ENCODE data around the gene PTPRJ. TPM values are rescaled to one million over a fixed set of nuclear protein-coding genes. Genes with fewer than 3 reads are reported as not detected.
A peak's percentile ranks its signal among the peaks of the same experiment; 100 is the strongest.

Gene PTPRJ
- total and polyA plus RNA-seq, 9 of the 15 experiments (the other 6 are each of a cell fraction or from before 2014, with no cell fraction given) = 0.56 to 10.7 (median 4.8) TPM

- no peak for FAIRE-seq
- no peak for TF ChIP-seq E2F5 (CRISPR knock-in tag; IDR thresholded peaks at IDR 0.05)
- no peak for TF ChIP-seq HDAC8 (tag; IDR thresholded peaks at IDR 0.05)
- TF ChIP-seq POLR2B (IDR thresholded peaks at IDR 0.05; ENCODE audit: low read depth, partially characterized antibody) = no peak
- TF ChIP-seq POLR2G (IDR thresholded peaks at IDR 0.05; ENCODE audit: low read depth, low read length) = no peak
- TF ChIP-seq CEBPG (CRISPR knock-in tag; IDR thresholded peaks at IDR 0.05) = no peak
- peak; percentile 35 to 81; a peak in 2 of 4 replicates for TF ChIP-seq CEBPG (tag; conservative IDR thresholded peaks at IDR 0.05 in 1 of 2, IDR thresholded peaks at IDR 0.05 in 1 of 2)
- TF ChIP-seq, protein P1, sequence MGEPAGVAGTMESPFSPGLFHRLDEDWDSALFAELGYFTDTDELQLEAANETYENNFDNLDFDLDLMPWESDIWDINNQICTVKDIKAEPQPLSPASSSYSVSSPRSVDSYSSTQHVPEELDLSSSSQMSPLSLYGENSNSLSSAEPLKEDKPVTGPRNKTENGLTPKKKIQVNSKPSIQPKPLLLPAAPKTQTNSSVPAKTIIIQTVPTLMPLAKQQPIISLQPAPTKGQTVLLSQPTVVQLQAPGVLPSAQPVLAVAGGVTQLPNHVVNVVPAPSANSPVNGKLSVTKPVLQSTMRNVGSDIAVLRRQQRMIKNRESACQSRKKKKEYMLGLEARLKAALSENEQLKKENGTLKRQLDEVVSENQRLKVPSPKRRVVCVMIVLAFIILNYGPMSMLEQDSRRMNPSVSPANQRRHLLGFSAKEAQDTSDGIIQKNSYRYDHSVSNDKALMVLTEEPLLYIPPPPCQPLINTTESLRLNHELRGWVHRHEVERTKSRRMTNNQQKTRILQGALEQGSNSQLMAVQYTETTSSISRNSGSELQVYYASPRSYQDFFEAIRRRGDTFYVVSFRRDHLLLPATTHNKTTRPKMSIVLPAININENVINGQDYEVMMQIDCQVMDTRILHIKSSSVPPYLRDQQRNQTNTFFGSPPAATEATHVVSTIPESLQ (CRISPR knock-in tag; IDR thresholded peaks at IDR 0.05) = no peak
- TF ChIP-seq ZNF561 (CRISPR knock-in tag; conservative IDR thresholded peaks at IDR 0.05) = no peak
- no peak for TF ChIP-seq ZNF507 (tag; conservative IDR thresholded peaks at IDR 0.05)
- no peak for TF ChIP-seq ZNF133 (CRISPR knock-in tag; IDR thresholded peaks at IDR 0.05)
- TF ChIP-seq CBFB (CRISPR knock-in tag; IDR thresholded peaks at IDR 0.05) = no peak
- TF ChIP-seq, protein P2, sequence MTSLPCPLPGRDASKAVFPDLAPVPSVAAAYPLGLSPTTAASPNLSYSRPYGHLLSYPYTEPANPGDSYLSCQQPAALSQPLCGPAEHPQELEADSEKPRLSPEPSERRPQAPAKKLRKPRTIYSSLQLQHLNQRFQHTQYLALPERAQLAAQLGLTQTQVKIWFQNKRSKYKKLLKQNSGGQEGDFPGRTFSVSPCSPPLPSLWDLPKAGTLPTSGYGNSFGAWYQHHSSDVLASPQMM (CRISPR knock-in tag; IDR thresholded peaks at IDR 0.05) = no peak
- TF ChIP-seq ZNF143 (CRISPR knock-in tag; IDR thresholded peaks at IDR 0.05) = no peak
- peak; percentile 88 for TF ChIP-seq CEBPB (tag; IDR thresholded peaks at IDR 0.05)
- TF ChIP-seq SNRNP70 (optimal IDR thresholded peaks at IDR 0.05; ENCODE audit: low read depth, low read length) = no peak
- TF ChIP-seq, protein P3, sequence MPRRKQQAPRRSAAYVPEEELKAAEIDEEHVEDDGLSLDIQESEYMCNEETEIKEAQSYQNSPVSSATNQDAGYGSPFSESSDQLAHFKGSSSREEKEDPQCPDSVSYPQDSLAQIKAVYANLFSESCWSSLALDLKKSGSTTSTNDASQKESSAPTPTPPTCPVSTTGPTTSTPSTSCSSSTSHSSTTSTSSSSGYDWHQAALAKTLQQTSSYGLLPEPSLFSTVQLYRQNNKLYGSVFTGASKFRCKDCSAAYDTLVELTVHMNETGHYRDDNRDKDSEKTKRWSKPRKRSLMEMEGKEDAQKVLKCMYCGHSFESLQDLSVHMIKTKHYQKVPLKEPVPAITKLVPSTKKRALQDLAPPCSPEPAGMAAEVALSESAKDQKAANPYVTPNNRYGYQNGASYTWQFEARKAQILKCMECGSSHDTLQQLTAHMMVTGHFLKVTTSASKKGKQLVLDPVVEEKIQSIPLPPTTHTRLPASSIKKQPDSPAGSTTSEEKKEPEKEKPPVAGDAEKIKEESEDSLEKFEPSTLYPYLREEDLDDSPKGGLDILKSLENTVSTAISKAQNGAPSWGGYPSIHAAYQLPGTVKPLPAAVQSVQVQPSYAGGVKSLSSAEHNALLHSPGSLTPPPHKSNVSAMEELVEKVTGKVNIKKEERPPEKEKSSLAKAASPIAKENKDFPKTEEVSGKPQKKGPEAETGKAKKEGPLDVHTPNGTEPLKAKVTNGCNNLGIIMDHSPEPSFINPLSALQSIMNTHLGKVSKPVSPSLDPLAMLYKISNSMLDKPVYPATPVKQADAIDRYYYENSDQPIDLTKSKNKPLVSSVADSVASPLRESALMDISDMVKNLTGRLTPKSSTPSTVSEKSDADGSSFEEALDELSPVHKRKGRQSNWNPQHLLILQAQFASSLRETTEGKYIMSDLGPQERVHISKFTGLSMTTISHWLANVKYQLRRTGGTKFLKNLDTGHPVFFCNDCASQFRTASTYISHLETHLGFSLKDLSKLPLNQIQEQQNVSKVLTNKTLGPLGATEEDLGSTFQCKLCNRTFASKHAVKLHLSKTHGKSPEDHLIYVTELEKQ (CRISPR knock-in tag; IDR thresholded peaks at IDR 0.05) = no peak
- H3K4me2 ChIP-seq (ENCODE audit: insufficient read depth, low read length) = no peak overlapping the region
- in situ Hi-C loops (cut with MboI) = no loop called here
- H3K4me1 ChIP-seq (replicated peaks in 1 of 2; ENCODE audit: control insufficient read depth in 2 of 2, insufficient read depth in 2 of 2, low read length in 2 of 2) = peaks cover 32 to 36% of the 10 kb centered on the region in 2 experiments
- no peak for ATAC-seq
- no TSS peak for BruUV-seq (replicated peaks)
- H3K9me3 ChIP-seq (replicated peaks; ENCODE audit: control insufficient read depth, insufficient read depth, low read depth, low read length) = no peaks in the 10 kb centered on the region
- peak overlapping the region in 1 of 2 experiments; percentile 79; a peak in 1 of 4 replicates for H3K9ac ChIP-seq (ENCODE audit: insufficient read depth in 1 of 2, low read depth in 2 of 2, low read length in 2 of 2)
- no peaks in the 10 kb centered on the region for H3K79me2 ChIP-seq (ENCODE audit: control insufficient read depth, insufficient read depth, low read length)
- intact Hi-C loops (cut with micrococcal nuclease) = no loop called here
- CTCF ChIA-PET (ENCODE audit: low intra/inter-chr PET ratio) = no interaction called here
- DNase-seq (ENCODE audit: extremely low read depth in 1 of 4, low spot score in 3 of 4) = no peak
- H3K9me1 ChIP-seq (ENCODE audit: control insufficient read depth, insufficient read depth, low read length) = no peaks in the 10 kb centered on the region
- no peaks in the 10 kb centered on the region for H4K20me1 ChIP-seq (replicated peaks; ENCODE audit: control insufficient read depth, insufficient read depth, low read length)
- no peaks in the 10 kb centered on the region for H3K27me3 ChIP-seq (ENCODE audit: control insufficient read depth in 2 of 2, insufficient read depth in 2 of 2, low read length in 2 of 2)
- 100% methylated on average over 1 of the region's 1 CpG for WGBS (ENCODE audit: insufficient coverage, low coverage, missing lambda C conversion rate)
- no peak overlapping the region; the same call in 2 of the 3 replicates for H3K27ac ChIP-seq (ENCODE audit: extremely low read depth, low read depth, low read length)
- POLR2A ChIA-PET = interaction anchor here (0.6 kb wide), 1 partner anchor 105 kb away, joined by 3 read pairs; no protein-coding TSS in a partner anchor
- no peaks in the 10 kb centered on the region for H3K36me3 ChIP-seq (ENCODE audit: control insufficient read depth, insufficient read depth, low read length)
- H3K4me3 ChIP-seq = no peak overlapping the region
- H2AFZ ChIP-seq (ENCODE audit: low read depth, low read length) = no peak overlapping the region
These were observed 74.6 kb downstream of the PTPRJ start for GRCh38 chr11:48054994-48055291.

Data from K562 (cell line).